SK-N-SH (cell line): ENCODE data around the gene ASCC1. TPM values are rescaled to one million over a fixed set of nuclear protein-coding genes. Genes with fewer than 3 reads are reported as not detected.

Experiments used
- CTCF ChIA-PET: fragments of 300-600, 350-600 bp; formaldehyde crosslinking; extraction: SDS; loops from one replicate; lab custom pipeline; 2021; lab: Yijun Ruan, JAX
- POLR2A ChIA-PET: fragments of 350-600 bp; sonication (Branson Sonifier 250); formaldehyde crosslinking; extraction: SDS; loops from one replicate; lab custom pipeline; 2020; ENCODE audit warnings: antibody characterized with exemption, inconsistent platforms; lab: Yijun Ruan, JAX
- DNase-seq: peaks from one replicate; pipeline ENCODE4 v3.0.0; 2012
- H2AFZ ChIP-seq: fragments of 200-600 bp; sonication (generic); 2 replicates; pipeline ENCODE4 v1.8.1; 2016; ENCODE audit warnings: antibody characterized with exemption, mild to moderate bottlenecking, low read depth
- H3F3A ChIP-seq: fragments of 200-600 bp; sonication (generic); replicated peaks from 2 replicates; pipeline ENCODE3; 2016; ENCODE audit warnings: antibody characterized with exemption, mild to moderate bottlenecking; ENCODE audit not compliant: insufficient read depth
- H3K27ac ChIP-seq, 2 experiments: fragments of 200-500 bp in 1 of 2; fragments of 200-600 bp in 1 of 2; sonication (Bioruptor generic) in 1 of 2; sonication (generic), shearing (Covaris generic) in 1 of 2; 2 replicates each; pipeline versions ENCODE4 v1.5.1 to v1.6.1; 2014 to 2016; ENCODE audit warnings: low read depth in 2 of 2, inconsistent platforms in 1 of 2, low read length in 1 of 2, mild to moderate bottlenecking in 1 of 2, mixed read lengths in 1 of 2
- H3K27me3 ChIP-seq: fragments of 200-600 bp; sonication (generic), shearing (Covaris generic); 2 replicates; pipeline ENCODE4 v1.6.1; 2016; ENCODE audit warnings: mixed run types; ENCODE audit not compliant: insufficient read depth
- H3K36me3 ChIP-seq, 2 experiments: fragments of 200-500 bp in 1 of 2; fragments of 200-600 bp in 1 of 2; sonication (Bioruptor generic) in 1 of 2; sonication (generic) in 1 of 2; replicated peaks in 1 of 2; 2 replicates each; pipeline versions ENCODE3 to v1.5.1; 2014 to 2016; ENCODE audit warnings: low read length in 1 of 2, mild to moderate bottlenecking in 1 of 2; ENCODE audit not compliant: insufficient read depth in 2 of 2, control insufficient read depth in 1 of 2
- H3K4me1 ChIP-seq, 2 experiments: fragments of 200-500 bp in 1 of 2; fragments of 200-600 bp in 1 of 2; sonication (Bioruptor generic) in 1 of 2; sonication (generic), shearing (Covaris generic) in 1 of 2; 2 replicates each; pipeline versions ENCODE4 v1.5.1 to v1.6.1; 2014 to 2016; ENCODE audit warnings: low read depth in 1 of 2, low read length in 1 of 2, mixed run types in 1 of 2; ENCODE audit not compliant: insufficient read depth in 2 of 2, control insufficient read depth in 1 of 2
- H3K4me2 ChIP-seq: fragments of 200-600 bp; sonication (generic), shearing (Covaris generic); 2 replicates; pipeline ENCODE4 v1.6.1; 2017; ENCODE audit warnings: mixed run types
- H3K4me3 ChIP-seq, 2 experiments: fragments of 200-500 bp in 1 of 2; fragments of 200-600 bp in 1 of 2; sonication (Bioruptor generic) in 1 of 2; sonication (generic), shearing (Covaris generic) in 1 of 2; 2 replicates each; pipeline versions ENCODE4 v1.5.1 to v1.8.1; 2014 to 2016; ENCODE audit warnings: low read depth in 2 of 2, inconsistent platforms in 1 of 2, low read length in 1 of 2, mild to moderate bottlenecking in 1 of 2, mixed read lengths in 1 of 2, moderate library complexity in 1 of 2
- H3K79me2 ChIP-seq: fragments of 200-600 bp; sonication (generic); 2 replicates; pipeline ENCODE4 v1.8.1; 2017; ENCODE audit warnings: mild to moderate bottlenecking; ENCODE audit not compliant: insufficient read depth
- H3K9ac ChIP-seq: fragments of 200-600 bp; sonication (generic); 2 replicates; pipeline ENCODE4 v1.6.1; 2017; ENCODE audit warnings: mixed run types
- H3K9me2 ChIP-seq: fragments of 200-600 bp; sonication (generic); 2 replicates; pipeline ENCODE4 v1.6.1; 2017; ENCODE audit warnings: mixed run types
- H3K9me3 ChIP-seq: fragments of 200-600 bp; sonication (generic); 2 replicates; pipeline ENCODE4 v1.6.1; 2017; ENCODE audit warnings: mixed run types, mild to moderate bottlenecking, moderate library complexity
- H4K20me1 ChIP-seq: fragments of 200-600 bp; sonication (generic); 2 replicates; pipeline ENCODE4 v1.6.1; 2017; ENCODE audit warnings: mild to moderate bottlenecking, mixed run types; ENCODE audit not compliant: insufficient read depth
- ELF1 ChIP-seq: IDR thresholded peaks from 2 replicates; pipeline ENCODE4 v1.4.0; 2012
- GABPA ChIP-seq: IDR thresholded peaks from 2 replicates; pipeline ENCODE4 v1.4.0; 2012; ENCODE audit warnings: low read depth, mild to moderate bottlenecking
- MAX ChIP-seq: IDR thresholded peaks from 2 replicates; pipeline ENCODE4 v1.4.0; 2012; ENCODE audit warnings: low read depth
- NFIC ChIP-seq: IDR thresholded peaks from 2 replicates; pipeline ENCODE4 v1.4.0; 2012; ENCODE audit warnings: borderline replicate concordance
- PBX3 ChIP-seq: IDR thresholded peaks from 2 replicates; pipeline ENCODE4; 2012
- REST ChIP-seq: IDR thresholded peaks from 2 replicates; pipeline ENCODE4 v1.6.1; 2012; ENCODE audit warnings: mild to moderate bottlenecking, low read depth, low read length, moderate library complexity
- TCF12 ChIP-seq: IDR thresholded peaks from 2 replicates; pipeline ENCODE4 v1.4.0; 2012
- USF2 ChIP-seq: fragments of 150-350 bp; IDR thresholded peaks from 2 replicates; pipeline ENCODE4 v1.6.1; 2017; ENCODE audit warnings: antibody characterized with exemption, low read length, low read depth, borderline replicate concordance
- YY1 ChIP-seq: IDR thresholded peaks from 2 replicates; pipeline ENCODE4 v1.4.0; 2012; ENCODE audit warnings: low read depth, mild to moderate bottlenecking
- WGBS: methylation state at CpG from one replicate; pipeline ENCODE4 v1.1.6; 2017; ENCODE audit warnings: low lambda C conversion rate; 5-methylcytosine and 5-hydroxymethylcytosine counted together
- polyA plus RNA-seq, 3 experiments: library from polyadenylated mRNA; depleted of rRNA; stranded (reverse); fragments of >200 nt; gene quantifications; 2 replicates each; pipeline ENCODE4 v1.2.3, GENCODE V29; 2012

ASCC1 gene
- polyA plus RNA-seq, 1 of the 3 experiments (the other 2 are of a cell fraction), result 15.0 TPM

GRCh38 chr10:72204296-72204695 is 11.8 kb downstream of the ASCC1 start:
- Histone ChIP-seq H3F3A (peaks cover 13% of the 10 kb centered on the region), H3K79me2 (no peaks in the 10 kb centered on the region; the same call in 1 of the 2 replicates), H3K9me2 (no peaks in the 10 kb centered on the region), H4K20me1 (no peaks in the 10 kb centered on the region), H3K27me3 (no peaks in the 10 kb centered on the region), H3K4me1 (no peaks in the 10 kb centered on the region), H3K4me2 (no peak overlapping the region), H3K36me3 (peaks cover 6 to 49% of the 10 kb centered on the region in 2 experiments), H3K9ac (no peak overlapping the region), H3K27ac (no peak overlapping the region), H2AFZ (no peak overlapping the region), H3K9me3 (no peaks in the 10 kb centered on the region), H3K4me3 (no peak overlapping the region)
- DNase-seq, result no peak
- TF ChIP-seq REST (no peak), ELF1 (no peak), TCF12 (no peak), MAX (no peak), PBX3 (no peak)
- WGBS, result 90% methylated on average over 9 of the region's 9 CpGs
- POLR2A ChIA-PET, result interaction anchor here (1.7 kb wide), 1 partner anchor 69 kb away, joined by 4 read pairs; the partner anchor contains the start of gene DDIT4
- CTCF ChIA-PET, result interaction anchor here (0.8 to 0.9 kb wide), 2 partner anchors 12 to 248 kb away, joined by 4 read pairs; partner anchors contain the start of genes ANAPC16 and ASCC1

GRCh38 chr10:72201293-72201692 is 14.8 kb downstream of the ASCC1 start:
- Histone ChIP-seq H3K27ac (no peak overlapping the region), H3K36me3 (peaks cover 6 to 37% of the 10 kb centered on the region in 2 experiments), H3F3A (peaks cover 13% of the 10 kb centered on the region), H3K4me3 (no peak overlapping the region), H3K79me2 (no peaks in the 10 kb centered on the region; the same call in 1 of the 2 replicates), H3K27me3 (no peaks in the 10 kb centered on the region), H4K20me1 (no peaks in the 10 kb centered on the region), H3K9ac (no peak overlapping the region), H3K4me1 (peaks cover 0 to 2% of the 10 kb centered on the region in 2 experiments; a peak in 1 of 4 replicates), H3K4me2 (no peak overlapping the region)
- no peak for DNase-seq
- POLR2A ChIA-PET, result no interaction called here
- TF ChIP-seq NFIC (no peak), USF2 (no peak), GABPA (no peak), PBX3 (no peak), YY1 (no peak)
- TF ChIP-seq, all 33 proteins: peak for 0
- CTCF ChIA-PET, result interaction anchor here (0.7 kb wide), 1 partner anchor 75 kb away, joined by 3 read pairs; no protein-coding TSS in a partner anchor
- Histone ChIP-seq H3K9me2 (no peaks in the 10 kb centered on the region), H2AFZ (no peak overlapping the region), H3K9me3 (no peaks in the 10 kb centered on the region)
- WGBS, result 95% methylated on average over 5 of the region's 5 CpGs
